SK-N-SH (cell line): ENCODE data around the gene CNTNAP5. TPM values are rescaled to one million over a fixed set of nuclear protein-coding genes. Genes with fewer than 3 reads are reported as not detected.

Source experiments
- CTCF ChIA-PET: fragments of 300-600, 350-600 bp; formaldehyde crosslinking; extraction: SDS; loops from one replicate; lab custom pipeline; 2021; lab: Yijun Ruan, JAX
- POLR2A ChIA-PET: fragments of 350-600 bp; sonication (Branson Sonifier 250); formaldehyde crosslinking; extraction: SDS; loops from one replicate; lab custom pipeline; 2020; ENCODE audit warnings: antibody characterized with exemption, inconsistent platforms; lab: Yijun Ruan, JAX
- DNase-seq: peaks from one replicate; pipeline ENCODE4 v3.0.0; 2012
- H2AFZ ChIP-seq: fragments of 200-600 bp; sonication (generic); 2 replicates; pipeline ENCODE4 v1.8.1; 2016; ENCODE audit warnings: antibody characterized with exemption, mild to moderate bottlenecking, low read depth
- H3F3A ChIP-seq: fragments of 200-600 bp; sonication (generic); replicated peaks from 2 replicates; pipeline ENCODE3; 2016; ENCODE audit warnings: antibody characterized with exemption, mild to moderate bottlenecking; ENCODE audit not compliant: insufficient read depth
- H3K27ac ChIP-seq, 2 experiments: fragments of 200-500 bp in 1 of 2; fragments of 200-600 bp in 1 of 2; sonication (Bioruptor generic) in 1 of 2; sonication (generic), shearing (Covaris generic) in 1 of 2; 2 replicates each; pipeline versions ENCODE4 v1.5.1 to v1.6.1; 2014 to 2016; ENCODE audit warnings: low read depth in 2 of 2, inconsistent platforms in 1 of 2, low read length in 1 of 2, mild to moderate bottlenecking in 1 of 2, mixed read lengths in 1 of 2
- H3K27me3 ChIP-seq: fragments of 200-600 bp; sonication (generic), shearing (Covaris generic); 2 replicates; pipeline ENCODE4 v1.6.1; 2016; ENCODE audit warnings: mixed run types; ENCODE audit not compliant: insufficient read depth
- H3K36me3 ChIP-seq, 2 experiments: fragments of 200-500 bp in 1 of 2; fragments of 200-600 bp in 1 of 2; sonication (Bioruptor generic) in 1 of 2; sonication (generic) in 1 of 2; replicated peaks in 1 of 2; 2 replicates each; pipeline versions ENCODE3 to v1.5.1; 2014 to 2016; ENCODE audit warnings: low read length in 1 of 2, mild to moderate bottlenecking in 1 of 2; ENCODE audit not compliant: insufficient read depth in 2 of 2, control insufficient read depth in 1 of 2
- H3K4me1 ChIP-seq, 2 experiments: fragments of 200-500 bp in 1 of 2; fragments of 200-600 bp in 1 of 2; sonication (Bioruptor generic) in 1 of 2; sonication (generic), shearing (Covaris generic) in 1 of 2; 2 replicates each; pipeline versions ENCODE4 v1.5.1 to v1.6.1; 2014 to 2016; ENCODE audit warnings: low read depth in 1 of 2, low read length in 1 of 2, mixed run types in 1 of 2; ENCODE audit not compliant: insufficient read depth in 2 of 2, control insufficient read depth in 1 of 2
- H3K4me2 ChIP-seq: fragments of 200-600 bp; sonication (generic), shearing (Covaris generic); 2 replicates; pipeline ENCODE4 v1.6.1; 2017; ENCODE audit warnings: mixed run types
- H3K4me3 ChIP-seq, 2 experiments: fragments of 200-500 bp in 1 of 2; fragments of 200-600 bp in 1 of 2; sonication (Bioruptor generic) in 1 of 2; sonication (generic), shearing (Covaris generic) in 1 of 2; 2 replicates each; pipeline versions ENCODE4 v1.5.1 to v1.8.1; 2014 to 2016; ENCODE audit warnings: low read depth in 2 of 2, inconsistent platforms in 1 of 2, low read length in 1 of 2, mild to moderate bottlenecking in 1 of 2, mixed read lengths in 1 of 2, moderate library complexity in 1 of 2
- H3K79me2 ChIP-seq: fragments of 200-600 bp; sonication (generic); 2 replicates; pipeline ENCODE4 v1.8.1; 2017; ENCODE audit warnings: mild to moderate bottlenecking; ENCODE audit not compliant: insufficient read depth
- H3K9ac ChIP-seq: fragments of 200-600 bp; sonication (generic); 2 replicates; pipeline ENCODE4 v1.6.1; 2017; ENCODE audit warnings: mixed run types
- H3K9me2 ChIP-seq: fragments of 200-600 bp; sonication (generic); 2 replicates; pipeline ENCODE4 v1.6.1; 2017; ENCODE audit warnings: mixed run types
- H3K9me3 ChIP-seq: fragments of 200-600 bp; sonication (generic); 2 replicates; pipeline ENCODE4 v1.6.1; 2017; ENCODE audit warnings: mixed run types, mild to moderate bottlenecking, moderate library complexity
- H4K20me1 ChIP-seq: fragments of 200-600 bp; sonication (generic); 2 replicates; pipeline ENCODE4 v1.6.1; 2017; ENCODE audit warnings: mild to moderate bottlenecking, mixed run types; ENCODE audit not compliant: insufficient read depth
- EP300 ChIP-seq, 2 experiments: IDR thresholded peaks; 2 replicates each; pipeline versions ENCODE4 v1.4.0 to v1.6.1; 2012; ENCODE audit warnings: borderline replicate concordance in 1 of 2, low read depth in 1 of 2, low read length in 1 of 2
- FOXJ3 ChIP-seq: sonication (generic); formaldehyde crosslinking; IDR thresholded peaks from 2 replicates; pipeline ENCODE4 v1.5.1; 2020; ENCODE audit warnings: mild to moderate bottlenecking, missing genetic modification reagents
- FOXM1 ChIP-seq: IDR thresholded peaks from 2 replicates; pipeline ENCODE4 v1.4.0; 2012; ENCODE audit warnings: low read depth, mild to moderate bottlenecking
- MAX ChIP-seq: IDR thresholded peaks from 2 replicates; pipeline ENCODE4 v1.4.0; 2012; ENCODE audit warnings: low read depth
- MEF2A ChIP-seq: IDR thresholded peaks from 2 replicates; pipeline ENCODE4 v1.4.0; 2012; ENCODE audit warnings: low read depth, borderline replicate concordance
- NFIC ChIP-seq: IDR thresholded peaks from 2 replicates; pipeline ENCODE4 v1.4.0; 2012; ENCODE audit warnings: borderline replicate concordance
- NRF1 ChIP-seq: IDR thresholded peaks from 2 replicates; pipeline ENCODE4 v1.6.1; 2012; ENCODE audit warnings: low read depth, mild to moderate bottlenecking, low read length
- RAD21 ChIP-seq: IDR thresholded peaks from 2 replicates; pipeline ENCODE4 v1.6.1; 2012; ENCODE audit warnings: mild to moderate bottlenecking, low read length
- RCOR1 ChIP-seq: fragments of 150-350 bp; IDR thresholded peaks from 2 replicates; pipeline ENCODE4 v1.6.1; 2017; ENCODE audit warnings: antibody characterized with exemption, low read length
- RXRA ChIP-seq: IDR thresholded peaks from 2 replicates; pipeline ENCODE4 v1.4.0; 2012; ENCODE audit warnings: low read depth, mild to moderate bottlenecking, borderline replicate concordance
- TCF12 ChIP-seq: IDR thresholded peaks from 2 replicates; pipeline ENCODE4 v1.4.0; 2012
- TEAD4 ChIP-seq: IDR thresholded peaks from 2 replicates; pipeline ENCODE4 v1.4.0; 2012; ENCODE audit warnings: mild to moderate bottlenecking, borderline replicate concordance; ENCODE audit not compliant: insufficient read depth
- USF2 ChIP-seq: fragments of 150-350 bp; IDR thresholded peaks from 2 replicates; pipeline ENCODE4 v1.6.1; 2017; ENCODE audit warnings: antibody characterized with exemption, low read length, low read depth, borderline replicate concordance
- YY1 ChIP-seq: IDR thresholded peaks from 2 replicates; pipeline ENCODE4 v1.4.0; 2012; ENCODE audit warnings: low read depth, mild to moderate bottlenecking
- WGBS: methylation state at CpG from one replicate; pipeline ENCODE4 v1.1.6; 2017; ENCODE audit warnings: low lambda C conversion rate; 5-methylcytosine and 5-hydroxymethylcytosine counted together
- polyA plus RNA-seq, 3 experiments: library from polyadenylated mRNA; depleted of rRNA; stranded (reverse); fragments of >200 nt; gene quantifications; 2 replicates each; pipeline ENCODE4 v1.2.3, GENCODE V29; 2012
- TF ChIP-seq, protein P1 (sequence below): IDR thresholded peaks from 2 replicates; pipeline ENCODE4 v1.4.0; 2012; ENCODE audit warnings: low read depth, borderline replicate concordance
- TF ChIP-seq, protein P2 (sequence below): IDR thresholded peaks from 2 replicates; pipeline ENCODE4; 2012

CNTNAP5 gene
- polyA plus RNA-seq, 1 of the 3 experiments (the other 2 are of a cell fraction), result 0.08 TPM

DNA sequence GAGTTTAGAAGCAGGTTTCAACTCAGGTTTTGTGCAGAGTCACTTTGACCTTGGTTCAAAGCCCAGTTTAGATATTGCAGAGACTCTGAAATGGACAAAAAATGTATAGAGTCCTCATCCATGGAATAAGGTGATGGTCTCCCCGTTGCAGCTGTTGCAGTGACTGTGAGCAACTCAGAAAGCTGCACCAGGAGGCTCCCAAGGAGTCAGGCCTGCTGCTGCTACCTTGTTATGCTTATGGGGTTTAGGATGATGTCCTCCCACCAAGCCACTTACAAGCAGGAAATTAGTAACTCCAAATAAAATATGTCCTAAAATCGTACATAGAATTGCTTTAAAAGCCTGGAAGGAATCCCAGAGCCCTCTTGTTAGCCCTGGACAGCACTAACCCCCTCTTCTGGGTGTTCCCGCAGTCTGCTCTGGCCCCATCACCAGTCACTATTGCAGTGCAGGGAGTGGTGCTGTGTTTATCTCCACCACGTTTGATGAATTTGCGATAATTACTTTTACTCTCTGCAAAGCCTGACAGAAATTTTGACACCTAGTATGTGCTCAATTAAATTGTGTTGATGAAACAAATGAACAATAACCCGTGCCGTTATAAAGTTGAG is 189.0 kb downstream of the CNTNAP5 start:
- no peak overlapping the region for H3K4me2 ChIP-seq
- WGBS, result 37% methylated on average over 7 of the region's 7 CpGs
- no peak overlapping the region for H3K27ac ChIP-seq
- DNase-seq, result no peak
- H3K9me3 ChIP-seq, result no peaks in the 10 kb centered on the region
- CTCF ChIA-PET, result no interaction called here
- H3K4me3 ChIP-seq, result no peak overlapping the region
- H2AFZ ChIP-seq, result no peak overlapping the region
- no peaks in the 10 kb centered on the region for H3K4me1 ChIP-seq
- no peaks in the 10 kb centered on the region for H3K36me3 ChIP-seq
- TF ChIP-seq NRF1 (no peak), FOXM1 (no peak), EP300 (IDR thresholded peaks at IDR 0.05; ENCODE audit: borderline replicate concordance in 1 of 2, low read depth in 1 of 2, low read length in 1 of 2) (no peak), RAD21 (no peak), RCOR1 (no peak), TEAD4 (no peak), USF2 (no peak), FOXJ3 (CRISPR knock-in tag) (no peak), RXRA (no peak), NFIC (no peak), MEF2A (no peak), YY1 (no peak)
- TF ChIP-seq, protein P1, sequence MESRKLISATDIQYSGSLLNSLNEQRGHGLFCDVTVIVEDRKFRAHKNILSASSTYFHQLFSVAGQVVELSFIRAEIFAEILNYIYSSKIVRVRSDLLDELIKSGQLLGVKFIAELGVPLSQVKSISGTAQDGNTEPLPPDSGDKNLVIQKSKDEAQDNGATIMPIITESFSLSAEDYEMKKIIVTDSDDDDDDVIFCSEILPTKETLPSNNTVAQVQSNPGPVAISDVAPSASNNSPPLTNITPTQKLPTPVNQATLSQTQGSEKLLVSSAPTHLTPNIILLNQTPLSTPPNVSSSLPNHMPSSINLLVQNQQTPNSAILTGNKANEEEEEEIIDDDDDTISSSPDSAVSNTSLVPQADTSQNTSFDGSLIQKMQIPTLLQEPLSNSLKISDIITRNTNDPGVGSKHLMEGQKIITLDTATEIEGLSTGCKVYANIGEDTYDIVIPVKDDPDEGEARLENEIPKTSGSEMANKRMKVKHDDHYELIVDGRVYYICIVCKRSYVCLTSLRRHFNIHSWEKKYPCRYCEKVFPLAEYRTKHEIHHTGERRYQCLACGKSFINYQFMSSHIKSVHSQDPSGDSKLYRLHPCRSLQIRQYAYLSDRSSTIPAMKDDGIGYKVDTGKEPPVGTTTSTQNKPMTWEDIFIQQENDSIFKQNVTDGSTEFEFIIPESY, result no peak
- TF ChIP-seq, all 33 proteins: peak for 0
- Histone ChIP-seq H3K79me2 (no peaks in the 10 kb centered on the region), H3K9me2 (no peaks in the 10 kb centered on the region), H3F3A (no peaks in the 10 kb centered on the region), H3K9ac (no peak overlapping the region), H4K20me1 (no peaks in the 10 kb centered on the region), H3K27me3 (no peaks in the 10 kb centered on the region)
- POLR2A ChIA-PET, result no interaction called here

- CTCF ChIA-PET, result no interaction called here
- DNase-seq, result no peak
These were observed 221.1 kb downstream of the CNTNAP5 start for GRCh38 chr2:124246170-124246569.

More at GRCh38 chr2:124246170-124246569, 221.1 kb downstream of the CNTNAP5 start:
- no peaks in the 10 kb centered on the region for H3K36me3 ChIP-seq
- H3K27ac ChIP-seq, result no peak overlapping the region
- H3K9me3 ChIP-seq, result no peaks in the 10 kb centered on the region
- no peaks in the 10 kb centered on the region; a peak in 1 of 4 replicates for H3K4me1 ChIP-seq
- H3K27me3 ChIP-seq, result no peaks in the 10 kb centered on the region
- H2AFZ ChIP-seq, result no peak overlapping the region
- H3K9me2 ChIP-seq, result no peaks in the 10 kb centered on the region
- POLR2A ChIA-PET, result no interaction called here
- no peak overlapping the region for H3K4me3 ChIP-seq
- no peaks in the 10 kb centered on the region for H3F3A ChIP-seq
- no peak overlapping the region for H3K4me2 ChIP-seq
- 27% methylated on average over 4 of the region's 4 CpGs for WGBS
- TF ChIP-seq FOXJ3 (CRISPR knock-in tag) (no peak), RXRA (no peak), YY1 (no peak), MAX (no peak), RCOR1 (no peak), FOXM1 (no peak), TCF12 (no peak), RAD21 (no peak)
- TF ChIP-seq, protein P2, sequence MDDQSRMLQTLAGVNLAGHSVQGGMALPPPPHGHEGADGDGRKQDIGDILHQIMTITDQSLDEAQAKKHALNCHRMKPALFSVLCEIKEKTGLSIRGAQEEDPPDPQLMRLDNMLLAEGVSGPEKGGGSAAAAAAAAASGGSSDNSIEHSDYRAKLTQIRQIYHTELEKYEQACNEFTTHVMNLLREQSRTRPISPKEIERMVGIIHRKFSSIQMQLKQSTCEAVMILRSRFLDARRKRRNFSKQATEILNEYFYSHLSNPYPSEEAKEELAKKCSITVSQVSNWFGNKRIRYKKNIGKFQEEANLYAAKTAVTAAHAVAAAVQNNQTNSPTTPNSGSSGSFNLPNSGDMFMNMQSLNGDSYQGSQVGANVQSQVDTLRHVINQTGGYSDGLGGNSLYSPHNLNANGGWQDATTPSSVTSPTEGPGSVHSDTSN, result no peak
- TF ChIP-seq, protein P1, result no peak
- no peaks in the 10 kb centered on the region for H3K79me2 ChIP-seq
- no peak overlapping the region for H3K9ac ChIP-seq
- no peaks in the 10 kb centered on the region for H4K20me1 ChIP-seq
